AML-193 (cell line): ENCODE results near the gene IFRD2.

ENCODE experiments used
- DNase-seq, 2 experiments: peaks; one replicate each; lab custom pipeline; 2025; lab: John Stamatoyannopoulos, UW

IFRD2 gene

GRCh38 chr3:50302095-50303012 is 10.1 kb upstream of the IFRD2 start:
- DNase-seq: no peak

- no peak for DNase-seq
Observed at GRCh38 chr3:50300681-50301254, 8.5 kb upstream of the IFRD2 start.

- peak; percentile 96 to 97 for DNase-seq
Observed at GRCh38 chr3:50299929-50300680, 7.9 kb upstream of the IFRD2 start.

DNA sequence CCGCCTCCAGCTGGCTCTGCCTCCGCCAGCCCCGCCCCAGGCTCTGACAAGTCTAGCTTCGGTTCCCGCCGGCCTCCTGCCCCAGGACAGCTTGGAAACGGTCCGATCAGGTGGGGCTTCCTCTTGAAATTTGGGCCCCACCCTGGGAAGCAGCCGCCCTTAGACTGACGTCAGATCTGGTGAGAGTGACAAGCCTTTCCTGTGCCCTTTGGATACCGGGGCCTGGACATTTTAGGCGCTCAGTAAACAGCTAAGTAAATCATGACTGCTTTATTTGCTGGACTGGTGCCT is 7.4 kb upstream of the IFRD2 start:
- no peak for DNase-seq

DNA sequence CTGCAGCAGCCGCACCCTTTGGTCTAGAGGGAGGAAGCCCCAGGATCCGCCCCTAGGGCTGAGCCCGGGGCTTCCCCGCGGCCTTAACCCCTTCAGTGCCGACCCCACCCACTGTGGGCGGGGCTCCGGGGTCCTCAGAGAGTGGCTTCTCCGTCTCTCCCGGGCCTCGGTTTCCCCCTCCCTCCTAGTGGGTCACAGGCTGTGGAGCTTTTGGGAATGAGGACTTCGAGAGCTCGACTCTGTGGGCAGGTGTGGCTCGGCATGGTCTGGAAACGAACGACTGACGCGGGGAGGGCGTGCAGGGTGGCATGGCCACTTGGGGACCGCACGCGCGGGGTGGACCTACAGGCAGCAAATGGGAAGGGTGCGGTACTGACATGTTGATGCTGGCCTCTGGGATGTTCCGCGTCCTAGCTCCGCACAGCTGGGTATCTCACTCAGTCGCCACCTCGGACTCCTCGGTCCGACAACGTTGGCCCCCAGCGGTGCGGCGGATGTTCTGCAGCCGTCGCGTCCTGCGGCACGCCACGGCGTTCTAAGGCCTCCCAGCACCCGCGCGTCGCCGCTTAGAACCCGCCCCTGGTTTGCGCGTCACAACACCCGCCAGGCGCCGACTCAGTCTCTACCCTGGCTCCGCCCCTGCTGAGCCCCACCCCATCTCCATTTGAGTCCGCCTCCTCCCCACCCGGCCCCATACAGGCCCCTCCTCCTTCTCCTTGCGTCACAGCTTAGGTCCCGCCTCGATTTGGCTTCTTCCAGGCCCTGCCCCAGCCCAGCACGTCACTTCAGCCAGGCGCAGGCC is 6.8 kb upstream of the IFRD2 start, which contains the start of the genes HYAL3 and NAA80:
Gene HYAL3 (minus strand): TSS at position 570 of the 802 bp plus-strand sequence. CDS start 3,803 bp downstream, outside the sequence.
Gene NAA80 (minus strand): TSS at position 570 of the 802 bp plus-strand sequence. CDS start 1,942 bp downstream, outside the sequence.
- peak; percentile 99 to 100 for DNase-seq

GRCh38 chr3:50297896-50298725 is 5.9 kb upstream of the IFRD2 start:
- DNase-seq: peak; percentile 40 to 49

DNA sequence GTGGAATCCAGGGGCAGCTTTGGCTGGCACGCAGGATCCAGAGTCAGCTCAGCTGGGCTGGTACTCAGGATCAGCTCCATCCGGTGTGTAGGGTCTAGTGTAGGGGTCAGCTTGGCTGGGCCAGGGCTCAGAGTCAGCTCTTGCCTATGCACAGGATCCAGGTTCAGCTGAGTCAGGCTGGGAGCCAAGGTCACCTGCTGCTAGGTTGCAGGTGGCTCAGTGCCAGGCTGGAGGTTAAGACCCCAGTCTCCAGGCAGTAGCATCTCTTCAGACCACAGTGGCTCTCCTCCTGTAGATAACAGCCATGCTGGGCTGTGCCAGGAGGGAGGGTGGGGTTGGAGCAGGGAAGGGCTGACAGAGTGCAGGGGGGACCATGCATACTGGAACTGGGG is 5.2 kb upstream of the IFRD2 start:
- no peak for DNase-seq

DNA sequence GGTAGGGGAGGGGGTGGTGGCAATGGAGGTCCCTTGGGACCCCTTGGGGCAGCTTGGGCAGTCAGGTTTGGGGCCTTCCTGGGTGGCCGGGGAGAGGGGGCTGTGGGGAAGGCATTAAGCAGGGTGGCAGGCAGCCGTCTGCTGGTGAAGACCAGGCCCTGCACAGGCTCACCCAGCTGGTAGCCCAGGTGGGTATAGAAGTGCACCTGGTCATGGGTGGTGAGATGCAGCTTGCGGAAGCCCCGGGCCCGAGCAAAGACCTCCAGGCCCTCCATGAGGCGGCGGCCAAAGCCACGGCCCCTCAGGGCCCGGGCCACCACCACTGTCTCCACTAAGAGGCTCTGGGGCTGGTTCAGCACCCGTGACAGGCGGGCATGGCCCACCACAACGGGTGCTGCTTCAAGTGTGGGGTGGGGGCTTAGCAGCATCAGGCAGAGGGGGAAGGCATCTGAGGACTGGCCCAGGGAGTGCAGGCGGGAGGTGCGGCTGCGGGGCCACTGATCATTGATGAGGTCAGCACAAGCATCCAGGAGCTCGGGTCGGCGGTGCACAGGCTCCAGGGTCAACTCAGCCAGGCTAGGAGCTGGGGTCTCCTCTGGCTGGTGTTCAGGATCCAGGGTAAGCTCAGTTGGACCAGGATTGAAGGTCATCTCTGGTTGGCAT is 4.6 kb upstream of the IFRD2 start:
- no peak for DNase-seq

DNA sequence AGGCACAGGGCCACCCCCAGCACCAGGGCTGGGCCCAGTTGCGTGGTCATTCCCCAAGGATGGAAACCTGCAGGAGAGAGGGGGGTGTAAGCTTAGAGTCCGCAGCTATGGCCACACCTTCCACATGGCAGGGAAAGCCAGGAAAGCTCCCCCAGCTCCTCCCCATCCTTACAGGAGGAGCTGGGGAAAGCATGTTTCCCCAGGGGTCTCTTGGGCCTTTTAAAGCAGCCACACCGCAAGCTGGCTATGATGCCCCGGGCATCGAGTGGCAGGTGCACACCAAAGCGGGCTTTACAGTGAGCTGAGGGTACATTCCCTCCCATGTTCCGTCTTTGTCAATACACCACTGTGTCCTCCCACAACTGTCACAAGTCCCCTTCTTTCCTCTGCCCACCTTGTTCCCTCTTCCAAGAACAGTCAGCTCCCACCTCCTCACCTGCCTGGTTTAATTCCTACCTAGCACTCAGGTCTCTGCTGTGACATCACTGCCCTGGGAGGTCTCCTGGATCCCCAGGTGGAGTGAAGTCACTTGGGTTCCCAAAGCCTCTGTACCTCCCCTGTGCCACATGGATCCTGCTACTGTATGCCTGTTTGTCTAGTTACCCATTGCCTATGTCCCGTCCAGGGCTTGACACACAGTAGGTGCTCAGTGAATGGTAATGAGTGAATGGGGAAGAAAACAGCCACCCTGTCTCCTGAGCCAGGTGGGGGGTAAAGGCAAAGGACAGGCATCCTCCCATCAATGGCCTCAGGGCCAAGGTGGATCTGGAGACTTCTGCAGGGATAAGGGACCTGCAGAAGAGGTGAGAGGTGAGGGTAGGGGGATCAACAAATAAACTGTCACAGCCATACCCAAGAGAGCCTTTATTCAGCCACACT is 3.6 kb upstream of the IFRD2 start:
- DNase-seq: no peak

- no peak for DNase-seq
Observed at GRCh38 chr3:50294492-50295403, 2.5 kb upstream of the IFRD2 start.

- DNase-seq: no peak
Observed at GRCh38 chr3:50294089-50294488, 1.9 kb upstream of the IFRD2 start.

DNA sequence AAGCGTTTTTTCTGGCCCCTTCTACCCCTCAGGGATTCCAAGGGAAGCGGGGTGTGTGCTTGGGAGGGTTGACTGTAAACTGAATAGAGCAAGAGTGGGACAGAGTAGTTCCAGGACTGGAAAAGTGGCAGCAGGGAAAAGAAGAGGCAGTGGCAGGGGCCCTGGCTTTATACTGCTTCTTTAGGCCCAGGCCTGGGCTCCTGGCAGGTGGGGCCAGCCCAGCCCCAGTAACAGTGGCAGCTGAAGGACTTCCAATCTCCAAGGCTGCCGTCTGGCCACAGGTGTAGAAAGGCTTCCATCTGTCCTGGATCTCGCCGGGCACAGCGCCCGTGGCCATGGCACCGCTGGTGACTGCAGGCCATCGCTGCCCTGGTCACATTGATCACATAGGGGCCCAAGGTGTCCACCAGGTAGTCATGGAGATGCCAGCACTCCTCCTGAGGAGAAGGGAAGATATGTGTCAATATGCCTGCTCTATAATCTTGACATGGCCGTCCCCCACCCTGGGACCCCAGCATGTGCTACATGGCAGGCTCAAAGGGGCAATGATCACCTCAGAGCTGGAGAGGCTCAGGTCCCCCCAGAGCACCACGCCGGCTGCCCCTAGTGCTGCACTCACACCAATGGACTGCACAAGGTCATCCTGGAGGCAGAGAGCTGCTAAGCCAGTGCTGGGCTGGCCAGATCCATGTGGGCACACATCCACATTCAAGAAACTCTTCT is 1.0 kb upstream of the IFRD2 start:
- DNase-seq: no peak

- no peak for DNase-seq
Observed at GRCh38 chr3:50290161-50290641, 2.0 kb downstream of the IFRD2 start.

GRCh38 chr3:50289130-50289529 is 3.1 kb downstream of the IFRD2 start:
- DNase-seq: no peak

GRCh38 chr3:50288387-50289007 is 3.7 kb downstream of the IFRD2 start:
- DNase-seq: no peak

DNA sequence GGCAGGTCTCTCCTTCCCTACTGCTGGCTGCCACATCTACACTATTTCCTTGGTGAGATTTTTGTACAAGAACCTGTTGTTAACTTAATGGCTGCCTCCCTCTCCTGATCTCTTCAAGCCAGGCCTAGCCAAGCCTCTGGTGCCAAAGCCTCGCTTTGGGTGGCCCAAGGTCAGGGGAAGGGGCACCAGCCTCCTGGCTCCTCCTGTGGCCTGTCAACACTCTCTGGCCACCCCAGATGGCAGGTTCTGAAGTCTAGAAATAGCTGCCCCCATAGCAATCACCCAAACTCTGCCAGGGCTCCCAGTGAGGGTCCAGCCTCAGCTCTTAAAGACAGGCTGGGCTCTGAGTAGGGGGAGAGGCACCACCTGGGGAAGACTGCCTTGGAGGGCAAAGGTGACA is 5.0 kb downstream of the IFRD2 start:
- DNase-seq: no peak
